Measurements from ENCODE around the gene C7. TPM values are rescaled to one million over a fixed set of nuclear protein-coding genes. Genes with fewer than 3 reads are reported as not detected.
A peak's percentile ranks its signal among the peaks of the same experiment; 100 is the strongest.
"Not testable (repeated sequence)": the region's sequence is repeated elsewhere in the genome, so short reads cannot be mapped to it uniquely, and the experiment has no call there.

C7 gene
- total RNA-seq, 1 donor from 2014 or later, result 199 TPM

DNA sequence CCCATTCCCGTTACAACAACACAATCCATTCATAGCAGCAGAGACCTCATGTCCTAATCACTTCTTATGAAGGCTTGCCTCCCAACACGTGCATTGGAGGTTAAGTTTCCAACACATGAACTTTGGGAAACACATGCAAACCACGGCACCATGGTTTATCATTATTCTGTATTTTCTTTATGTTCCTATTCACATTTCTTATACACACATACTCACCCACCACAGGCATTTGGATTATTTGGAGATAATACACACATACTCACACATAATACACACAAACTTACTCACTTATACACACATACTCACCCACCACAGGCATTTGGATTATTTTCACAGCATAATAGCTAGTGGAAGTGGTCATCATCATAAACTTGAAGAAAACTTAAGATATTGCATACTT is 75.6 kb downstream of the C7 start:
- ATAC-seq (no peak), DNase-seq (no peak)
- intact Hi-C loops (cut with micrococcal nuclease), result no loop called here

DNA sequence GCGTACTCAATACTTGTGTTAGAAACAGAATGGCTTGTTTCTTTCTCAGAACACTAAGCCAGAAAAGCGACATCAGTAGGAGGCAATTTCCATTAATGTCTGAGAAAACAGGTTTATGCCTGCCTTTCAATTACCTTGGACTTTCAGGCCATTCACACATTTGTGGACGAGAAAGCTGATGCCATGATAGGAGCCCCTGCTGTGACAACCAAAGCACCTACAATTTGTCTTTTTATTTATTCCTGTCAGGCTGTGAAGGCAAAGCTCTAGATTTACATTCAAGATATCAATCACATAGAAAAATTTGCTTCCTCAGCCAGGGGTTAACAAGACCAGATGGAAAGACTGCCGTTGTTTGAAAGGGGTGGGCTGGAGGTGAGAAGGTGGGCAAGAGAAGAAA is 76.2 kb downstream of the C7 start:
- ATAC-seq (no peak), DNase-seq (no peak)
- intact Hi-C loops (cut with micrococcal nuclease), result no loop called here

DNA sequence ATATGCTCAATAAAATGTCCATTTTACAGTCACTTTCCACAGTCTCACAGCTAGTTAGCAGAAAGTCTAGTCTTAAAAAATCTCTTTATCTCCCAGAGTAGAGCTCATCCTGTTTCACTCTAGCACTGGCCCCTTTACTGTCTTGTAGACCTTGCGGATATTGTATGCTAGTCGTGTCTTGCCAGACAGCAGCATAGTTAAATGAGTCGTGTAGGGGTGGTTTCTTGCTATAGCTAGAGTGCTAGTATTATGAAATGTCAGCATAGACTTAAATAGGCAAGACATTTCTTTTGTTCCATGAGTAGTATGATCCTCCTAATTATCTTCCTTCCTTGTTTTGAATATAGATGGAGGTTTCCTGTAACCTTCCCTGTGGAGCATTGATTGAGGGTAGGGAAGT is 77.4 kb downstream of the C7 start:
- no peak for ATAC-seq

DNA sequence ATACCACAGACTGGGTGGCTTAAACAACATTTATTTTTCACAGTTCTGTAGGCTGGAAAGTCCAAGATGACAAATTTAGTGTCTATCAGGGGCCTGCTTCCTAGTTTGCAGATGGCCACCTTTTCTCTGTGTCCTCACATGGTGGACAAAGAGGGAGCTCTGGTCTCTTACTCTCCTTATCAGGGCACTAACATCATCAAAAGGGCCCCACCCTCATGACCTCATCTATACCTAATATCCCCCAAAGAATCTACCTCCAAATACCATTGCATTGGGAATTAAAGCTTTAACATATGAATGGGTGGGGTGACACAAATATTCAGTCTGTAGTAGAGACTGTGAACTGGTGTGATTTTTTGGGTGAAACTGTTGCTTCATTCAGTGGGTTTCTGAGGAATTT is 78.1 kb downstream of the C7 start:
- intact Hi-C loops (cut with micrococcal nuclease), result no loop called here
- no peak for ATAC-seq
- no peak for DNase-seq

More for the DNA sequence above, 77.4 kb downstream of the C7 start:
- intact Hi-C loops (cut with micrococcal nuclease), result no loop called here
- no peak for DNase-seq

DNA sequence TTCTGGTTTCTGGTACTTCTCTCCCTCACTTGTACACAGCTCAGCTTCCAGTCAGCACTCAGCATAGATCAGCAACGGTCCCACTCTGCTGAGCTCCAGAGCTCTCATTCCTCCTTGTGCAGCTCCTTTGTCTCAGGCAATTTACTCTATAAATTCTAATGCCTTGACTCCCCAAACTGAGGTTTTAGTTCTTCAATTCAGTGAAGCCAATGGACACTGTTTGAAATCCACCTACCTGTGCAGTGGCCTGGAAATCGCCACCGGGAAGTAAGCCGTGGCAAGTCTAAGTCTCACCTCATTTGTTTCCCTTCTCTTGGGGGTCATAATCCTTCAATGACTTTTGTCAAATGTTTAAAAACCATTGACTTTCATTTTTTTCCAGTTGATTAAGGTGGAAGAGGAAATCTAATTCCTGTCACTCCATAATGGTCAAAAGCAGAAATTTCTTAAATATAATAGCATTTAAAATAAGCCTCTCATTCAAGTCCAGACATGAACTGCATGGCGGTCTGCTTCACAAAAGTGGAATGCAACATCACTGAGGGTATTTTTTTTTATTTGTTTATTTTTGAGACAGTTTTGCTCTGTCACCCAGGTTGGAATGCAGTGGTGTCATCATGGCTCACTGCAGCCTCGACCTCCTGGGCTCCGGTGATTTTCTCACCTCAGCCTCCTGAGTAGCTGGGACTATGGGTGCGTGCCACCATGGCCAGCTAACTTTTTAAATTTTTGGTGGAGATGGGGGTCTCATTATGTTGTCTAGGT is 79.6 kb downstream of the C7 start:
- ATAC-seq (no peak), DNase-seq (no peak)
- intact Hi-C loops (cut with micrococcal nuclease), result no loop called here

DNA sequence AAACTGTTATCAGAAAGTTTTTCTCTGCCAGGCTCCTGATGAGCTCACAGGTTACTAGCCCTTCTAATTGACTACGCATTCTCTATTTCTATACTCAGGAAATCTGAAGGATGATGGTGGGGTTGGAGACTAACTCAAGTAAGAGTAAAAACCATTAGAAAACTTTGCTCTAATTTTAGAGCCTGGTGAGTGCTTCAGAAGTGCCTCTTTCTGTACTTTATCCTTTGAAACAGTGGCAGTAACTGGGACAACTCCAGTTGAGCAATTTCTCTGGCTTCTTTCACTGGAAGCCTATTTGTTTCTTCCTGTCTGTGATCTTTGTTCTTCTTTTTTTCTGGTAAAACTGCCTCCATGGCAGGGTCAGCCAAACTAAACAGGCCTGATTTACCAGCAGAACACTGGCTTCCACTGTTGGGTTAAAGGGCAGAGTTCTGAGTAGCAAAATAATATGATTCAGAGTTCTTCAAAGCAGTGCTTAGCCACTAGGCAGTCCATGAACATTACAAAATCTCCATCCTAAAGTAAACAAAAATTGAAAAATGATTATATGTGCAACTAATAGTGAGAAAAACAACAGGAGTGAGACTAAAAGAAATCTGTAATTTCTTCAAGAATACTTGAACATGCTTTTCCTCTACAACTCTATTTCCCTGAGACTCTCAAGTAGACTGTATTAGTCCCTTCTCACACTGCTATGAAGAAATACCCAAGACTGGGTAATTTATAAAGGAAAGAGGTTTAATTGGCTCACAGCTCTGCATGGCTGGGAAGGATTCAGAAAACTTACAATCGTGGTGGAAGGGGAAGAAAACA is 82.1 kb downstream of the C7 start:
- intact Hi-C loops (cut with micrococcal nuclease), result no loop called here
- no peak for DNase-seq
- peak; percentile 94 for ATAC-seq

DNA sequence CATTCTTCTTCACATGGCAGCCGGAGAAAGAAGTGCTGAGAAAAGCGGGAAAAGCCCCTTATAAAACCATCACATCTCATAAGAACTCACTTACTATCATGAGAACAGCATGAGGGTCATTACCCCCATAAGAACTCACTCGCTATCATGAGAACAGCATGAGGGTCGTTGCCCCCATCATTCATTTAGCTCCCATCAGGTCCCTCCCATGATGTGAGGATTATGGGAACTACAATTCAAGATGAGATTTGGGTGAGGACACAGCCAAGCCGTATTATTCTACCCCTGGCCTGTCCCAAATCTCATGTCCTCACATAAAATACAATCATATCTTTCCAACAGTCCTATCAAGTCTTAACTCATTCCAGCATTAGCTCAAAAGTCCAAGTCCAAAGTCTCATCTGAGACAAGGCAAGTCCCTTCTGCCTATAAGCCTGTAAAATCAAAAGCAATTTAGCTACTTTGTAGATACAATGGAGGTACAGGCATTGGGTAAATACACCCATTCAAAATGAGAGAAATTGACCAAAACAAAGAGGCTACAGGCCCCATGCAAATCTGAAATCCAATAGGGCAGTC is 82.8 kb downstream of the C7 start:
- DNase-seq, result no peak
- no peak for ATAC-seq
- intact Hi-C loops (cut with micrococcal nuclease), result no loop called here

DNA sequence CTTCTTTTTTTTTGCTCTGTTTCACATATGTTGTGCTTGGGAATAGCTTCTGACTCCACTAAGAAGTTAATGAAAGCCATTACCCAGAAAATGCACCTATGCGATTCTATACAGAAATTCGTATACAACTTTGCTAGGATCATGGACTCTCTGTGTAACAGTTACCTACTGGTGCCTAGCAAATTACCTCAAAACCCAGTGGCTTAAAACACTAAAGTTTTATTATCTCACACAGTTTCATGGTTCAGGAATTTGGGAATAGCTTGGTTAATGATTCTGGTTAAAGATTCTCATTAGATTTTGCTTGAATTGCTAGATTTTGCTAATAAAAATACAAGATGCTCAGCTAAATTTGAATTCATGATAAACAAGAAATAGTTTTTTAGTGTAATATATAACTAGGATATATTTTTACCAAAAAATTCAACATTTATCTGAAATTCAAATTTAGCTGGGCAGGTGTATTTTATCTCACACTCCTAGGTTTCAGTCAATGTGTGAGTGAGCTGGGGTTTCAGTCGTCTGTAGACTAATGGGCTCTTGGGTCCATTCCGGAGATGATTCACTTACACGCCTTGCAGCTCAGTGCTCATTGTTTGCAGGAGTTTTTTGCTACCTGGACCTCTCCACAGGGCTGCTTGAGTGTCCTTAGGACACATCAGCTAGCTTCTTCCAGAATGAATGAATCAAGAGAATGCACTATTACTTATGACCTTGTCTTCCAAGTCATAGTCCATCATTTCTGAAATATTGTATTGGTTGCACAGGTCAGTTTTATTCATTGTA is 86.7 kb downstream of the C7 start:
- DNase-seq, result no peak
- ATAC-seq, result no peak
- intact Hi-C loops (cut with micrococcal nuclease), result no loop called here

DNA sequence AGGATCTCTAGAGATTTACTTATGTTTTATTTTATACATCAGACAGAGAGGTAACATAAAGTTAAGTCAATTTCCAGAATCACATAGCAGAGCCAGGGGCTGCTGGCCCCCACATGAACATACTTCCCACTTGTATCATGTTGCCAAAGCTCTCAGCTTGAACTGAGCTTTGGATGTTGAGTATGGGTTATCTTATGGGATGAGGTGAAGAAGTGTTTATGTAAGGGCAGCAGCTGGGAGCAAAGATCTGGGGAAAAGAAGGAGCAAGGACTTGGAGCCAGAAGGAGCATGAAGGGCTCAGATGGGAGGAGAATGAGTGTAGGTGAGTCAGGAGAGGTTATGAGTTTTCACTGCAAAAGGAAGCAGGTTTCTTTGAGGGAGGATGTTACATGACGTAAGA is 89.8 kb downstream of the C7 start:
- intact Hi-C loops (cut with micrococcal nuclease), result no loop called here
- ATAC-seq (no peak), DNase-seq (no peak)

DNA sequence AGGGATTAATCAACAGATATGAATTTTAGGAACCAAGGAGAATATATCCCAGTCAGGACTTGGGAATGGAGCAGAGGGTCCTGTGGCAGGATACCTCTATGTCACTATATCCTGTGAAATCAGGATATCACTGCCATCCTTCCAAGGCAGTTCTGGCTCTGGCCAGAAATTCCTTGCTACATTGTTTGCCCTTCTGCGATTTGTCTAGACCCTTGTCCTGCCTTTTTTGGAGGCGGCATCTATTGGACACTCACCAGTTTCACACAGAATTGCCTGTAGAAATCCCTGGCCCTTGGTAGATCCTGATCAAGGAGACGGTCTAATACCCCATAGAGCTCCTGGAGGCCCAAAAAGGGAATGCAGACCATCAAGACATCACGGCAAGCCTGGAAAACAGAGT is 90.7 kb downstream of the C7 start:
- intact Hi-C loops (cut with micrococcal nuclease), result no loop called here
- no peak for ATAC-seq
- DNase-seq, result no peak

DNA sequence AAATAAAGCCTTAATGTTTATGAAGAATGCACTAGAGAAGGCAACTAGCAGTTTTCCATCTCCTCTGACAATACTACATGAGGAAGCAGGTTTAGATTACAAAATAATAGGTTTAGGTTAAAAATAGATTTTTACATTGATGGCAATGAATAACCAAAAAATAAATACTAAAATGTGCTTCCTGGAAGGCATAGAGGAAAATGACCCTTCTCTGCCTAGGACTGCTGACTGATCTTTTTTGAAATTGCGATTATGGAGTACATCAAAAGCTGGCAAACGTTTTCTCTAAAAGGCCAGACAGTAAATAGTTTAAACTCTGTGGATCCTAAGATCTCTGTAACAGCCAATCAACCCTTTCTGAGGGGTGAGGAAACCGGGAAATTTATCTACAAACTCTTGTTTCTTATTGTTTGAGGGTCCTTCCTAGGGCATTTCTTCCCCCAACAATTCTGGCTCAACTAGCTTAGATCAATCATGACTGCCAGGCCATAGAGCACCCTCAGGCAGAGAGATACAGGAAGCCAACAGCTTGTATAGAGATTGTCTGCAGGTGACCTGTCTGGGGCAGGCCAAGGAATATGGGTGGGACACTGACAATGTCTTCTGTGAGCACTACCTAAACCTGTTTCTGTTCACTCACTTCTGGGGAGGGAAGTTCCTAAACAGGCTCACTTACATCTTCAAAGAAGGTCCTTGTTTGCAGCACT is 94.5 kb downstream of the C7 start:
- DNase-seq (no peak), ATAC-seq (no peak)
- intact Hi-C loops (cut with micrococcal nuclease), result no loop called here

DNA sequence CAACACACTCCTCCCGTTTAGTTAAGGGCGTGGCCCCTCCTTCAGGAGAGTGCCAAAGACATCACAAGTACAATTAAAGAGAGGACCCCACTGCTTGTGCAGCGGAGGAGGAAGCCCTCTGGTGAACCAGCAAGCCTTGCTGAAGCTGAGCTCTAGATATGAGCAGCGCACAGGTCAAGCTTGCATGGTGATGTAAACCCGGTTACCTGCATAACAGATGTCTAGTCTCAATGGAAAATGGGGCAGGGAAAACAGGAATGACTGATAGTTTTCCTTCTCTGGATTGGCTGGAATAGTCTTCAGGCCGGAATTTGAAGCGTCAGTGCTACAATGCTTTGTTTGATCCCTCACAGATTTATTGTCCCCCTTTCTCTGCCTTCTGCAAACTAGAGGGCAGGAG is 95.6 kb downstream of the C7 start:
- intact Hi-C loops (cut with micrococcal nuclease), result no loop called here
- ATAC-seq (no peak), DNase-seq (no peak)

DNA sequence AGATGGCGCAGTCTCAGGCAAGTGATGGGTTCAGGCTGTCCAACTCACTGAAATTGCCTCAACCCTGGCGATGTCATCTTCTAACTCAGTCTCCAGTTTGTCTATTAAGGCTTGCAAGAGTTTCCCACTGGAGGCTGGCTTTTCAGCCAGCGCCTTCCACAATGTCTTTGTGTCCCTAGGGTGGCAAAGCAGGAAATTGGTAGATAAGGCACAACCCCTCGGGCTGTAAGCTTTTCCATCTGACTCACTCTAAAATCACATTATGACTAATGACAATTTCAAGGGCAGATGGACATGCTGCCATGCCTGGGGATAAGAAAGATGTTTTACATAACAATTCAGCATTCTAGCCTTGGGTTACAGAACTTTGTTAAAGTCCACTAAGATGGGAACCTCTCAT is 99.9 kb downstream of the C7 start:
- ATAC-seq, result peak; percentile 65
- intact Hi-C loops (cut with micrococcal nuclease), result no loop called here
- no peak for DNase-seq

DNA sequence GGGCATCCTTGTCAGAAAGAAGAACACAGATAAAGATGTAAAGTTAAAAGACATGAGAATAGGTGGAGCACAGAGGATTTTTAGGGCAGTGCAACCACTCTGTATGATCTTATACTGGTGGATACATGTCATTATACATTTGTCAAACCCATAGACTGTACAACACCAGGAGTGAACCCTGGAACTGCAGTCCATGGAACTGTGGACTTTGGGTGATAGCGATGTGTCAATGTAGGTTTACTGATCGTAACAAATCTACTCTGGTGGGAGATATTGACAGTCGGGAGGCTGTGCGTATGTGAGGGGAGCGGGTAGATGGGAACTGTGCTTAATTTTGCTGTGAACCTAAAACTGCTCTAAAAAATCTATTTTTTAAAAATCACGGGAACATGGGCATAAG is 101.3 kb downstream of the C7 start:
- ATAC-seq (no peak), DNase-seq (no peak)
- intact Hi-C loops (cut with micrococcal nuclease), result no loop called here

DNA sequence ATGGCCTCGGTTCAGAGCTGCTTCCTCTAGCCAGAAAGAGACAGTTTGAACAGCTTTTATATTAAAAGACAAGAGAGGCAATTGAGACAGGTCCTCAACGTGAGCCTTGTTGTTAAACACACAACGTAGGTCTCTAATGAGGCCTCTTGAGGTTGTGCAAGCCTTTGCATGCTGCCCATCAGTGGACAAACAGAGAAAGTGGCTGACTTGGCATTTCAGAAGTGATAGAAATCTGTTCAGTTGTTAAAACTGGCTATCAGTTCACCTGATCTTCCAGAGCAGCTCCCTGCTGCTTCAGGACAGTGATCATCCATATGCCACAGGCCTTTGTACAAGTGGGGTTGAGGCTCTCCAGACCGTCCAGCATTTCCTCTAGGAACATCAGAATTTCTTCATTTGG is 103.0 kb downstream of the C7 start:
- intact Hi-C loops (cut with micrococcal nuclease), result no loop called here
- no peak for ATAC-seq
- no peak for DNase-seq

DNA sequence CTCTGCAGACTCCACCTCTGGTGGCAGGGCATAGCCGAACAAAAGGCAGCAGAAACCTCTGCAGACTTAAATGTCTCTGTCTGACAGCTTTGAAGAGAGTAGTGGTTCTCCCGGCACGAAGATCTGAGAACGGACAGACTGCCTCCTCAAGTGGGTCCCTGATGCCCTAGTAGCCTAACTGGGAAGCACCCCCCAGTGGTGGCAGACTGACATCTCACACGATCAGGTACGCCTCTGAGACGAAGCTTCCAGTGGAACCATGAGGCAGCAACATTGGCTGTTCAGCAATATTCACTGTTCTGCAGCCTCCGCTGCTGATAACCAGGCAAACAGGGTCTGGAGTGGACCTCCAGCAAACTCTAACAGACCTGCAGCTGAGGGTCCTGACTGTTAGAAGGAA is 113.3 kb downstream of the C7 start:
- DNase-seq; intact Hi-C loops (cut with micrococcal nuclease); ATAC-seq: not testable (repeated sequence)

All from left ventricle myocardium superior (tissue), 1 donor.